ENCODE results near the gene WFDC10A. TPM values are rescaled to one million over a fixed set of nuclear protein-coding genes. Genes with fewer than 3 reads are reported as not detected.

The WFDC10A gene
- total and polyA plus RNA-seq, 10 of the 15 experiments (the other 5 are each of a cell fraction or from before 2014, with no cell fraction given) = not detected

DNA sequence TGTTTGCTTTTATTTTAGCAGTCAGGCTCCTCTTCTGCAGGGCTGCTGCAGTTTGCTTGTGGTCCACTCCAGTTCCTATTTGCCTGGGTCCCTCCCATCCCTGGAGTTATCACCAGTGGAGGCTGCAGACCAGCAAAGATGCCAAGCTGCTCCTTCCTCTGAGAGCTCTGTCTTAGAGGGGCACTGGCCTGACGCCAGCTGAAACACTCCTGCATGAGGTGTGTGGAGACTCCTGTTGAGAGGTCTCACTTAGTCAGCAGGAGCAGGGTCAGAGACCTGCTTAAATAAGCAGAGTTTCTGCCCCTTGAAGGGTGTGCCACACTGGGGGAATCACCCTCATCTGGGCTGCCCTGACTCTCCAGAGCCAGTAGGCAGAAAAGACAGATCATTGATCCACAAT lies 34.3 kb upstream of the WFDC10A start:
- H3K4me3 ChIP-seq = no peak overlapping the region
- TF ChIP-seq SREBF2 (IDR thresholded peaks at IDR 0.05; ENCODE audit: low read length) (no peak), NFYB (IDR thresholded peaks at IDR 0.05; ENCODE audit: insufficient read depth, low read depth, low read length) (no peak), ATF2 (IDR thresholded peaks at IDR 0.05; ENCODE audit: low read length) (no peak), SREBF1 (IDR thresholded peaks at IDR 0.05; ENCODE audit: low read length) (no peak), POLR2AphosphoS5 (IDR thresholded peaks at IDR 0.05; ENCODE audit: low read length) (no peak), YY1 (IDR thresholded peaks at IDR 0.05; ENCODE audit: low read depth, low read length) (no peak), CHD4 (IDR thresholded peaks at IDR 0.05) (no peak), SIN3A (IDR thresholded peaks at IDR 0.05; ENCODE audit: low read depth, low read length) (no peak), KDM1A (IDR thresholded peaks at IDR 0.05; ENCODE audit: borderline replicate concordance) (no peak), LARP7 (IDR thresholded peaks at IDR 0.05) (no peak), CREM (IDR thresholded peaks at IDR 0.05; ENCODE audit: low read depth) (no peak)
- TF ChIP-seq, protein P1, sequence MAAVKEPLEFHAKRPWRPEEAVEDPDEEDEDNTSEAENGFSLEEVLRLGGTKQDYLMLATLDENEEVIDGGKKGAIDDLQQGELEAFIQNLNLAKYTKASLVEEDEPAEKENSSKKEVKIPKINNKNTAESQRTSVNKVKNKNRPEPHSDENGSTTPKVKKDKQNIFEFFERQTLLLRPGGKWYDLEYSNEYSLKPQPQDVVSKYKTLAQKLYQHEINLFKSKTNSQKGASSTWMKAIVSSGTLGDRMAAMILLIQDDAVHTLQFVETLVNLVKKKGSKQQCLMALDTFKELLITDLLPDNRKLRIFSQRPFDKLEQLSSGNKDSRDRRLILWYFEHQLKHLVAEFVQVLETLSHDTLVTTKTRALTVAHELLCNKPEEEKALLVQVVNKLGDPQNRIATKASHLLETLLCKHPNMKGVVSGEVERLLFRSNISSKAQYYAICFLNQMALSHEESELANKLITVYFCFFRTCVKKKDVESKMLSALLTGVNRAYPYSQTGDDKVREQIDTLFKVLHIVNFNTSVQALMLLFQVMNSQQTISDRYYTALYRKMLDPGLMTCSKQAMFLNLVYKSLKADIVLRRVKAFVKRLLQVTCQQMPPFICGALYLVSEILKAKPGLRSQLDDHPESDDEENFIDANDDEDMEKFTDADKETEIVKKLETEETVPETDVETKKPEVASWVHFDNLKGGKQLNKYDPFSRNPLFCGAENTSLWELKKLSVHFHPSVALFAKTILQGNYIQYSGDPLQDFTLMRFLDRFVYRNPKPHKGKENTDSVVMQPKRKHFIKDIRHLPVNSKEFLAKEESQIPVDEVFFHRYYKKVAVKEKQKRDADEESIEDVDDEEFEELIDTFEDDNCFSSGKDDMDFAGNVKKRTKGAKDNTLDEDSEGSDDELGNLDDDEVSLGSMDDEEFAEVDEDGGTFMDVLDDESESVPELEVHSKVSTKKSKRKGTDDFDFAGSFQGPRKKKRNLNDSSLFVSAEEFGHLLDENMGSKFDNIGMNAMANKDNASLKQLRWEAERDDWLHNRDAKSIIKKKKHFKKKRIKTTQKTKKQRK (IDR thresholded peaks at IDR 0.05; ENCODE audit: low read depth, low read length) = no peak
- no peak overlapping the region for H2AFZ ChIP-seq (ENCODE audit: control insufficient read depth, low read depth, low read length)
- H3K27ac ChIP-seq (ENCODE audit: control insufficient read depth, insufficient read depth) = no peak overlapping the region
- FAIRE-seq = no peak
- no peaks in the 10 kb centered on the region for H3K79me2 ChIP-seq (ENCODE audit: control insufficient read depth, insufficient read depth, low read length)
- CTCF ChIA-PET = interaction anchor here (0.9 to 3.6 kb wide), 3 partner anchors 12 to 176 kb away, joined by 3 to 46 read pairs (median 7); no protein-coding TSS in a partner anchor
- H4K20me1 ChIP-seq (ENCODE audit: control insufficient read depth, insufficient read depth) = no peaks in the 10 kb centered on the region
- WGBS (ENCODE audit: insufficient coverage, insufficient replicate concordance, low lambda C conversion rate, missing lambda C conversion rate) = 8% methylated on average over 1 of the region's 1 CpG
- SMC1A ChIA-PET (ENCODE audit: uncharacterized antibody, unreplicated experiment) = interaction anchor here (4.1 kb wide), 1 partner anchor 176 kb away, joined by 17 read pairs; no protein-coding TSS in a partner anchor
- in situ Hi-C loops (cut with MboI) = no loop called here
- BruUV-seq (replicated peaks) = no TSS peak
- H3K27me3 ChIP-seq (replicated peaks in 1 of 2; ENCODE audit: control insufficient read depth in 2 of 2, insufficient read depth in 2 of 2, low read length in 1 of 2) = no peaks in the 10 kb centered on the region; a peak in 2 of 4 replicates
- H3K9me3 ChIP-seq (replicated peaks; ENCODE audit: control insufficient read depth, insufficient read depth, low read length) = no peaks in the 10 kb centered on the region
- no peak overlapping the region for H3K9ac ChIP-seq (ENCODE audit: control insufficient read depth, insufficient read depth, low read length)
- no peaks in the 10 kb centered on the region for H3K4me1 ChIP-seq (ENCODE audit: control insufficient read depth, insufficient read depth, low read length)
- RAD21 ChIA-PET (ENCODE audit: unreplicated experiment) = interaction anchor here (2.5 kb wide), 1 partner anchor 176 kb away, joined by 12 read pairs; no protein-coding TSS in a partner anchor
- H3K4me2 ChIP-seq (ENCODE audit: control insufficient read depth, insufficient read depth) = no peak overlapping the region
- no peak for ATAC-seq
- H3K36me3 ChIP-seq (ENCODE audit: control insufficient read depth in 2 of 2, insufficient read depth in 2 of 2, low read length in 1 of 2) = no peaks in the 10 kb centered on the region
- intact Hi-C loops (cut with micrococcal nuclease; ENCODE audit: unreplicated experiment) = no loop called here
- POLR2A ChIA-PET = no interaction called here
- no peak for DNase-seq (ENCODE audit: low read depth, low spot score)
